ENCODE measurements around the gene BRIP1.

BRIP1 gene

GRCh38 chr17:61757168-61757567 is 106.2 kb downstream of the BRIP1 start:
- DNase-seq (ENCODE audit: low spot score): no peak

GRCh38 chr17:61756561-61756960 is 106.8 kb downstream of the BRIP1 start:
- DNase-seq (ENCODE audit: low spot score): no peak

- DNase-seq (ENCODE audit: low spot score): no peak
These were observed 107.7 kb downstream of the BRIP1 start for GRCh38 chr17:61755668-61756067.

GRCh38 chr17:61755078-61755477 is 108.2 kb downstream of the BRIP1 start:
- DNase-seq (ENCODE audit: low spot score): no peak

DNA sequence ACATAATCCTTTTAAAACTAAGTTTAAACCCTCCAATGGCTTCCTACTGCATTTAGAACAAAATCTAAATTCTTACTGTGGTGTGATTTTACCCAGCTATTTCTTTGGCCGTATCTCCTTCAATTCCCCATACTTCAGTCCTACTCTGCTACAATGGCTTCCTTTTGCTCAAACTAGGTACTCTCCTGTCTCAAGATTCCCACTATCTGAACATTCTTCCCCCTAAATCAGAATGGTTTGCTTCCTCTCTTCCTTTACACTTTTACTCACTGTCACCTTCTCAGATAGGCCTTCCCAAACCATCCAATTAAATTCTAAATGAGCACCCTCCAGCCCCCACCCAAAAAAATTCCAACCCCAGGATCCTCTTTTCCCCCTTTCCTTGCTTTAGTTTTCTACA is 109.2 kb downstream of the BRIP1 start:
- no peak for DNase-seq (ENCODE audit: low spot score)

DNA sequence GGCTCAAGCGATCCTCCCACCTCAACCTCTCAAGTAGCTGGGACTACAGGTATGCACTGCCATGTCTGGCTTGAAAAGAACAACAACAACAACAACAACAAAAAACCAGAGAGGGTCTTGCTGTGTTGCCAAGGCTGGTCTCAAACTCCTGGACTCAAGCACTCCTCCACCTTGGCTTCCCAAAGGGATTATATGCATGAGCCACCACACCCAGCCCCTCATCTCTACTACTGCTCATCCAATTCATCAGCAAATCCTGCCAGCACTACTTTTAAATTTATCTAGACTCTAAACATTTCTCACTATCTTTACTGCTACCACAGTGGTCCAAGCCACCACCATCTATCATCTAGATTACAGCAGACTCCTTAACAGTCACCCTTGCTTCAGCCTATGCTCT is 109.6 kb downstream of the BRIP1 start:
- DNase-seq (ENCODE audit: low spot score): no peak

DNA sequence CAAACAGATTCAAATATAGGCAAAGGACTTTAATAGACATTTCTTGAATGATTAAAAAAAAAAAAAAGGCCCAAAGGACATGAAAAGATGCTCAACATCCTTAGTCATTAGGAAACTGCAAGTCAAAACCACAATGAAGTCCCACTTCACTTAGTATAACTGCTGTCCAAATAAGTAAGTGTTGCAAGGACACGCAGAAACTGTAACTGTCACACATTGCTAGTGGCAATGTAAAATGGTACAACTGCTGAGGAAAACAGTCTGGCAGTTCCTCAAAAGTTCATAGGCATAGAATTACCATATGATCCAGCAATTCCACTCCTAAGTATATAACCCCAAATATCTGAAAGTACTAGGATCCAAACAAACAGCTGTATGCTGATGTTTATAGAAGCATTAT is 112.7 kb downstream of the BRIP1 start:
- DNase-seq (ENCODE audit: low spot score): no peak

- DNase-seq (ENCODE audit: low spot score): no peak
These were observed 113.4 kb downstream of the BRIP1 start for GRCh38 chr17:61749823-61750404.

DNA sequence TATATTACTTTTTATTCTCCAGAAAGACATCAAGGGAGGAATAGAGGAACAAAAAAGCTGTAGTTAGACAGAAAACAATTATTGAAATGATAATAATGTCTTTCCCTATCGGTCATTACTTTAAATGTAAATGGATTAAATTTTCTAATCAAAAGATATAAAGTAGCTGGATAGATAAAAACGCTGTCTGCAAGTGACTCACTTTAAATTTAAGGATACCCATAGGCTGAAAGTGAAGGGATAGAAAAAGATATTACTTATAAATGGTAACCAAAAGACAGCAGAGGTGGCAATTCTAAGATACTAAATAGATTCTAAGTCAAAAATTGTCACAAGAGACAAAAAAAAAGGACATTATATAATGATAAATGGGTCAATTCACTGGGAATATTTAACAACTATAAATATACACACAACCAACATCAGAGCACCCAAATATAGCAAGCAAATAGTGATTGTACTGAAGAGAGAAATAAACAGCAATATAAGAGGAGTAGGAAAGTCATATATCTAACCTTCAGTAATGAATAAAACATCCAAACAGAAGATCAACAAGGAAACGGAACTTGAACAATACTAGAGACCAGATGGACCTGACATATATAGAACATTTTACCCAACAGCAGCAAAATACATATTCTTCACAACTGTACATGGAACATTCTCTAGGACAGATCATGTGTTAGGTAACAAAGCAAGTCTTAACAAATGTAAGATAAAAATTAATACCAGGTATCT is 116.9 kb downstream of the BRIP1 start:
- DNase-seq (ENCODE audit: low spot score): no peak

- DNase-seq (ENCODE audit: low spot score): no peak
These were observed 118.5 kb downstream of the BRIP1 start for GRCh38 chr17:61744804-61745203.

GRCh38 chr17:61744252-61744651 is 119.1 kb downstream of the BRIP1 start:
- DNase-seq (ENCODE audit: low spot score): no peak

DNA sequence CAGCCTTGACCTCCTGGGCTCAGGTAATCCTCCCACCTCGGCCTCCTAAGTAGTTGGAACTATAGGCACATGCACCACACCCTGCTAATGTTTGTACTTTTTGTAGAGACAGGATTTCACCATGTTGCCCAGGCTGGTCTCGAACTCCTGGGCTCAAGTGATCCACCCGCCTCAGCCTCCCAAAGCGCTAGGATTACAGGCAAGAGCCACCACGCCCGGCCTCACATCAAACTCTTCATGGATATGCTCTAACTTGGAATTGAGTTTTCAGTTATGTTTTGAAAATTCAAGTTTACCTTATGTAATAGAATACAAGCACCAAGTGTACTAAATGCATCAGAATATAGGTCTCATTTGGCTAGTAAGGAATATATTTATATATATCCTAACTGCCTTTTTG is 119.6 kb downstream of the BRIP1 start:
- DNase-seq (ENCODE audit: low spot score): no peak

DNA sequence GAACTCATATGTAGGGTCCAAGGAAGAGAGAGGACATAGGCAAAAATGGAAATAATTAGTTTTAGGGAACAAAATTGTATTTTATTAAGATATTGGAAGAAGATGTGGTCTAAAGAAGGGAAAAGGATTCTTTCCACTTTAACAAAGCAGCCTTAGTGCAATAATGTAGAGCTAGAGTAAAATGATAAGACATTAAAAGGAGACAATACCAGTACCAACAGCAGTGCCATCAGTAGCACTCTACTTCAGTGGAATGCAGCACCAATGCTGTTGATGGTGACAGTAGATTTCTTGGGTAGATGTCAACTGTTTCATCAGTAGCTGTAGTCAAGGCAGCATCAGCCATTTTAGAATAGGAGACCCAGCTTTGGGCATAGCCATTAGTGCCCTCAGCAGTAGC is 124.3 kb downstream of the BRIP1 start:
- no peak for DNase-seq (ENCODE audit: low spot score)

- DNase-seq (ENCODE audit: low spot score): no peak
These were observed 125.1 kb downstream of the BRIP1 start for GRCh38 chr17:61738249-61738648.

GRCh38 chr17:61737820-61738219 is 125.5 kb downstream of the BRIP1 start:
- DNase-seq (ENCODE audit: low spot score): no peak

DNA sequence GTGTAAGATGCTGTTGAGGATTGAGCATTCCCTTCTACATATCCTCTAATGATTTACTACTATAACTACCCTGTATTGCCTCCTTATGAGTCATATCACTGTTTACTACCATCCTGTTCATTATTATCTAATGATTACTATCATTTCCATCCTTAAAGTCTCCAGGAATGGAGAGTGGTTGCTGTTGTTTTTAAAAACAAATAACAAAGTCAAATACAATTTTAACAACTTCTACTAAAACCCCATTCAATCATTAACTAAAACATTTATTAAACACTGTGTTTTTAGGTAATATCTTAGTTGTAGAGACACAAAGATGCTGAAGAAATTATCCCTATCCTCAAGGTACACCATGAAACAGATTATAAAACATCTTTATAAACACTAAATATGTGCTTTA is 126.9 kb downstream of the BRIP1 start:
- DNase-seq (ENCODE audit: low spot score): no peak

- no peak for DNase-seq (ENCODE audit: low spot score)
These were observed 127.5 kb downstream of the BRIP1 start for GRCh38 chr17:61735807-61736206.

DNA sequence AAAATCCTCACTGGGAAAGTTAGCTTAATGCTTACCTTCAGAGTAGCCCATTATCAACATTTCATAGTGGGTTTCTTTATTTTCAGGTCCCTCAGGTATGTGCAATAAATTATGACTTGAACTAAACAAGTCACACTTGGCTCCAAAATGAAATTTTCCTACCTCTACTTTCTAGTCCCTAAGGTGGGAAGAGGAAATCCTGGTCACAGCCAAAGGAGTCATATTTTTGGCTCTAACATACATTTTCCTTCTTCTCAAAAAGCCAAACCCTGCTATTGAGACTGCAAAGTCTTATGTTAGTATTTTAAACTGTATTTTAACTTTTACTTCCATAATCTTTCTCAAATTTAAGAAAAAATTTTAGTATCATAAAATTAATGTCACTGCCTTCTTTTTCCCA is 128.9 kb downstream of the BRIP1 start:
- DNase-seq (ENCODE audit: low spot score): no peak

DNA sequence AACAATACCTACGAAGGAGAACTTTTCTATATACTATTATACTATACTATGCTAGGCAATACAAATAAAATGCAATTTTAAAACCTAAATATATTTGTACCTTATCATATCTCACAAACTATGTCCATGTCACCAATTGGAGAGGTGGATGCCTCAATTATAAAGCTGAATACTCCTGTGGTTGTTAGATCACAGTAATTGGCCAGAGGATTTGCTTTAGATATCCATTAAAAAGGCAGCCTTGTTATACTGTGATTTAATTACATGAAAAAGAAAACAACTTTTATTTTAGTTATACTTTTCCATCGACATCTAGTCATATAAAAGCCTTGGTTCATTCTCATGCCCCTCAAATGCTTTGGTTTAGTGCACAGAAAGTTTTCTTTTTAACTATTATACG is 129.3 kb downstream of the BRIP1 start:
- no peak for DNase-seq (ENCODE audit: low spot score)

DNA sequence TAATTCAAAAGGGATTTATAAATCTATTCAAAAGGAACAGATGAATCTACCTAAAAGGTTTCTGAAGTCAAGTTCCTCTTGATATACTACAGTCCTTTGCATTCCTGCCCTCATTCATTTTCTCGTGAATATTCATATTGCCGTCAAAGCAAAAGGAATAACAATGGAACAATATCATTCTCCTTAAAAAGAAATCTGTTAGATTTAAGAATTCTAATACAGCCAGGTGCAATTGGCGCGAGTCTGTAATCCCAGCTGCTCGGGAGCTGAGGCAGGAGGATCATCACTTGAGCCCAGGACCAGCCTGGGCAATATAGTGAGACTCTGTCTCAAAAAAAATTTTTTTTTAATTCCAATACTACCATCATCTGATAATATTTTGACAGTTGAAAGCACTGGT is 130.3 kb downstream of the BRIP1 start:
- DNase-seq (ENCODE audit: low spot score): no peak

DNA sequence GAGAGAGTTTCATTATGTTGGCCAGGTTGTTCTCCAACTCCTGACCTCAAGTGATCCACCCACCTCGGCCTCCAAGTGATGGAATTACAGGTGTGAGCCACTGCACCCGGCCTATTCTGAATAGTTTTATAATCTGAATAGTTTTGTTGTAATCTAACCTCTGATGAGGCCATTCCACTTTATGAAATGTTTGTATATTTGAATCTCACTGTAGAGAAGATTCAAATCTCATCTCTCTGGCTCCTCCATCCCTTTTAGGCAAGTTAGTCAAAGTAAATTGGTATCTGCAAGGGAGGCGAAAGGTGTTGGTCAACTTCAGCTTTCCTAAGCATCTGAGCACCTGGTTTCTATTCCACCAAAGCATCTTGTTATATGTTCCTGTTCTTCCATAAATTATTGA is 131.2 kb downstream of the BRIP1 start:
- no peak for DNase-seq (ENCODE audit: low spot score)

DNA sequence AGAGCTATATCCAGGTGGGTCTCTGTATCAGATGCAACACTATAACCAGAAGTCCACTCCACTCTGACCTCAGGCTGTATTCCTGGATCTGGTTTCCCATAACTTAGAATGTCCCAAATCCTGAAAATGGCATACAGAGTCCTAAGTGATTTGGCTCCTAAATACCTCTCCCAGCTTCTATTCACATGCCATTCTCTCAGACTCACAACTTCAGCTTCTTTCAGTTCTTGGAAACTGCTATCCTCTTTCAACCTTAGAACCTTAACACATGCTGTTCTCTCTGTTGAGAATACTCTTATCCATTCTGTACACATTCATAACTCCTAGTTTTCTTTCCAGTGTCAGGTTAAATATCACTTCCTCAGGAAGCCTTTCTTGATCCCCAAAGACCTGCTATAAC is 132.0 kb downstream of the BRIP1 start:
- no peak for DNase-seq (ENCODE audit: low spot score)

GRCh38 chr17:61729690-61730268 is 133.5 kb downstream of the BRIP1 start:
- no peak for DNase-seq (ENCODE audit: low spot score)

- DNase-seq (ENCODE audit: low spot score): no peak
These were observed 135.0 kb downstream of the BRIP1 start for GRCh38 chr17:61728297-61728836.
